HG03469 (cell line): ENCODE measurements around the gene EHMT1.
"Not testable (repeated sequence)": the region's sequence is repeated elsewhere in the genome, so short reads cannot be mapped to it uniquely, and the experiment has no call there.

Source experiments
- ATAC-seq: cut with Tn5 transposase; IDR thresholded peaks from one replicate; pipeline ENCODE4 v1.9.1; 2021; ENCODE audit warnings: mild to moderate bottlenecking, moderate library complexity, moderate number of reproducible peaks; ENCODE audit not compliant: unreplicated experiment

EHMT1 gene

GRCh38 chr9:137757139-137757538 is 138.3 kb downstream of the EHMT1 start:
- ATAC-seq = no peak

GRCh38 chr9:137757613-137758029 is 138.8 kb downstream of the EHMT1 start:
- no peak for ATAC-seq

- ATAC-seq = no peak
These were observed 139.3 kb downstream of the EHMT1 start for GRCh38 chr9:137758067-137758466.

DNA sequence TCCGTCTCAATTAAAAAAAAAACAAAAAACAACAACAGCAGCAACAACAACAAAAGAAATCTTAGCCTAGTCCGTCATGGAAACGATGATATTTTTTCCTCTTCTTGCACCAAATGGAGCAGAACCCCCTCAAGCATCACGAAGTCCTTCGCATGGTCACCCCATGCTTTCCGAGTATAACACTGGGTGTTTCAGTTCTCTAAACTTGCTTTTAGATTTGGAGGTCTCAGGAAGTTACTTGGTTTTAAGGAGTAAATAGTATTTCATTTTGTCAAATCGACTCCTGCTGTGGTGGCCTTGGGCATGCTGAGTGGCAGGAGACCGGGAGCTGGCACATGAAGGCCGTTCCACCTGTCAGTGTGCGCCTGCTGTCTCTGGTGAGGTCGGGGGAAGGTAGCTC is 140.3 kb downstream of the EHMT1 start:
- ATAC-seq = no peak

DNA sequence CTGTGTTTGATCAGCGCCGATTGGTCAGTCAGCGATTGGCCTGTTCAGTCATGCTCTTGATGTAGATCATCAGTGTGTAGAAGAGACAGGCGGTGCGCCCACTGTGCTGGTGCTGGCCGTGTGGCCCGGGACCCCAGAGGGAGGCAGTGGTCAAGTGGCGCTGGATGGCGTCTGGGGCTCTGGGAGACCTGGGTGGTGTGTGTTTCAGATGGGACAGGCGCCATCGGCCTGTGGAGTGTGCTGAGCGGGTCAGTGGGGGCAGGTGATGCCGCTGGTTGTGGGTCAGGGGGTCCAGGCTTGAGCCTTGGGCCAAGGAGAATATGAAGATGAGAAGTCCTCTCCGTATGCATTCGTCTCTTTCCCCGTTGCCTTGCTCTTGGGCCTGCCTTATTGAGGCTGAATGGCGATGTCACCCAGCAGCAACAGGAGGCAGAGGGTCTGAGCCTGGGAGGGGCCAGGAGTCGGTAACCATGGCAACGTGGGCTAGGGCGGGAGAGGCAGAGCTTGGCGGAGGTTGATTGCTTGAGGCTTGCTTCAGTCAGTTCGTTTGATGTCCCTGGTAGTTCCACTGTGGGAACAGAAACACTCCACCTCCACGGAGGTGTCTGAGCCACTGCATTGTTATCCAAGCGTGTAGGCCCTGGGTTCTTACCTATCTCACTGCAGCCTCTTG is 141.0 kb downstream of the EHMT1 start:
- ATAC-seq = no peak

DNA sequence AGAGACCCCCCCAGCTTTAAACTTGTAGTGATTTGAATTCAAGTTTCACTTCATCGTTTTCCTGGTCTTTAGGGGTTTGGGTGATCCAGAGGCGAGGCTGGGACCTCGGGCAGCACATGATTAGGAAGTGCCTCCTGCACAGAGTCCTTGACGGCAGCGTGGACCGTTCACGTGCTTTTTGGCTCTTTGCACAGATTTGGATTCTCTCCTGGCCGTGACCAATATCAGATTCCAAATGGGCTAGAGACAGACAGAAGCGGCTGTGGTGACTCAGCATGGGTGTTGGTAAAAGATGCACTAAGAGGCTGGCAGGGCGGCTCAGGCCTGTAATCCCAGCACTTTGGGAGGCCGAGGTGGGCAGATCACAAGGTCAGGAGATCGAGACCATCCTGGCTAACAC is 141.6 kb downstream of the EHMT1 start:
- no peak for ATAC-seq

DNA sequence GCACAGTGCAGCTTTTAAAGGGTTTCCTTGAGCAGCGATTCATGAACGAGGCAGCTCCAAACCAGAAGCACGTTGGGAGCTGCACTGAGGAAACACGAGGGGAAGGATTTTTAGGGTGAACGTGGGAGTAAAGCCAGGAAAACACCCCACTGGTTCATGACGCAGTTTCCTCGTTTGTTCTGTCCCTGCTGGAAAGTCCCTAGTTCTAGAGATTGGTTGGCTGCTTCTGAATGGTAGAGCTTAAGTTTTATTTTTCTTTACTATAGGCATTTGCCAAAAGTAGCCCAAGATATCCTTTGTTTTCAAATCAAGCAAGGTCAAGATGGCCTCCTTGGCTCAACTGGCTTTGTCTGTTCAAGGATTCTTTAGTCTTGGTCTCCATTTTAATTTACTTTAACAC is 142.2 kb downstream of the EHMT1 start:
- ATAC-seq = no peak

DNA sequence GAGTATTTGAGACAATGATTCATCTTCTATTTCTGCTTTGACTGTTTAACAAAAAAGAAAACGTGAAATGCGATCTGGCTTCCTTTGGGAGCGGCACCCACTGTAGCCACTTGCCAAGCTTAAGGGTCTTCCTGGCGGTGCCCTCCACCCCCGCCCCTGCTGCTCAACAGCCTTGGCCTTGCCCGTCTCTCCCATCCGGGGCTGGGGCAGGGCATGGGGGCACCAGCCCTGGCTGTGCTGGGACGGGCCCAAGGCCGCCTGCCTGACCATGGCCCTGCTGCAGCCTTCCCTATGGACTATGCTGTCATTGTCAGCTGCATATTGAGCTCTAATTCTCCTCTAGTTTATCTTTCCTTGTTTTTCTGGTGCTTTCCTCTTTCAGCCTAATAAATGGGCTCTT is 143.0 kb downstream of the EHMT1 start:
- ATAC-seq = no peak

DNA sequence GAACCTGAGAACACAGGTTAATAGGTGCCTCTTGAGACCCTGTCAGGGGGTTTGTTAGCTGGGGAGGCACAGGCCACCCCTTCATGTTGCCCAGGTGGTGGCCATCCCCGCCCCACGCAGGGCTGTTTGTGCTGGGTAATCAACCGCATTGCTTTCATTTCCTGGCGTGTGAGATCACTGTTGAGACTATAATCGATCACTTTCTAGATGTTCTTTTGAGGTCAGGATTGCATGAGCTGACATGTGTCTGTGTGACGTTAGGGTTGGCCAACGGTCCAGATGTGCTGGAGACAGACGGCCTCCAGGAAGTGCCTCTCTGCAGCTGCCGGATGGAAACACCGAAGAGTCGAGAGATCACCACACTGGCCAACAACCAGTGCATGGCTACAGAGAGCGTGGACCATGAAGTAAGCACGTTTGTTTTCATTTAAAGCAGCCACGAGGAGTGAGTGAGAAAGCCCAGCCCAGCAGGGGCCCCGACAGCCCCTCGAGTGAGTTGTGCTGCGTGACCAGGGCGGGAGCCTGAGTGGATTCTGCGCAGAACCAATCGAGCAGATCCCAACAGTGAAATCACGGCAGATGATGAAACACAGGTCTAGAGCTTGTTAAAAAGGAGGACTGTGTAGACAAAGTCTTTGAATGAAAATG is 143.7 kb downstream of the EHMT1 start:
- ATAC-seq = no peak

- ATAC-seq = no peak
These were observed 144.6 kb downstream of the EHMT1 start for GRCh38 chr9:137763271-137763955.

DNA sequence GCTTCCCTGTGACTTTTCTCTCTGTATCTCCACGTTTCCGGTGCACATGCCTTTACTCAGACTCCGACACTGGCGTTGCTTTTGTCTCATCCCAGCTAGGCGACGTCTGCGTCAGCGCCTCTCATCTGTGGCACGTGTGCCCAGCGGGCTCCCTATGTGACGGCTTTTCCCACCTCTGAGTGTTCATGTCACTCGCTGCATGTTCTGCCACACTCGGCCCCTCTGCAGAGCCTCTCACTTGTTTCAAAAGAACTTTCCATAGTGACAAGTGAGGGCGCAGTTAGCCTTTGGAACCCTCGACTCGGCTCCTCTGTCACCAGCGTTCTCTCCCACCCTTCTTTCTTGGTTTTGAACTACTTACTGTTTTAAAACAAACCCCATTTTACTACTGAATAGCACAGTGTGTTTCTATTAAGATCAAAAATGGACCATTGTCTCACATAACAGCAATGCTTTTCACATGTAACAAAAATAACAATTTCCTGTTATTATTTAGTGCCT is 145.4 kb downstream of the EHMT1 start:
- no peak for ATAC-seq

- ATAC-seq = no peak
These were observed 146.2 kb downstream of the EHMT1 start for GRCh38 chr9:137764981-137765380.

DNA sequence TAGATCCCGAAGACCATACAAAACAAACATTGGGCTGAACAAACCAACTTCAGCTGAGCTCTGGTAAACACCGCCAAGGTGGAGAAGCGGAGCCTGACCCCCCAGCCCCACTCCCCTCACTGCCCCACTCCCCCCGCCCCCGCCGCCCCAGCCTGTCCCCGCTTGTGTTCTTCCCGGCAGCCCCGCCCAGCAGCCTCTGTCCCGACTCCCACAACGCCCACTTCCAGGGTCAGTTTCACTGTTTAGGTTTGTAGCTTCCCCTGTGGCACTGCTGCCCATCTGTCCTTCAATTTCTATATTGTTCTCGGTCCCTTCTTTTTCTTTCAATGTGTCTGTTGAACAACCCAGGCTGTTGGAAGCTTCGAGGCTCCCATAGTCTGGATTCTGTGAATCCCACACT is 146.7 kb downstream of the EHMT1 start:
- no peak for ATAC-seq

GRCh38 chr9:137771580-137771979 is 152.8 kb downstream of the EHMT1 start:
- ATAC-seq = no peak

DNA sequence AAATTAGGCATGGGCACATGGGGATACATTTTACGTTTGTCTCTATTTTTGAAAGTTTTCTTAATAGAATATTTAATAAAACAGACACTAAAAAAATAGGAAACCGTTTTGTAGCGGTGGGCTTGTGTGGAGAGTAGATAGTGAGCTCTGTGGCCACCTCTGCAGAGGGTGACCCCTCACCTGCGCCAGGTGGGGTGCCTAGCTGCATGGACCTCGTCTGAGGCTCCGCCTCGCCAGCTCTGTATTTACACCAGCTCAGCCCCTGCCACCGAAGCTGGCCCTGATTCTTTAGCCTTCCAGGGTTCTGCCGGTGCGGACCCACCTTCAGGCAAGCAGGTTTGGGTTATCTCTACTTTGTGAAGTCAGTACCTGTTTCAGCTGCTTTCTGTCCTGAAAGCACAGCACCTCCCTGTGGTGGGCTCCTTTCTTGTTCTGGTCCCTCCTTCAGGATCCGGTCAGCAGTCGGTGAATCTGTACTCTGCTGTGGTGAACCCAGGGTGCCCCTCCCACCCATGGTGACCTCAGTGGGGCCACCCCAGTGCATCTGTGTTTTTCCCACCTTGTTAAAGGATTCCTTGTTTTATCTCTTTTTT is 153.6 kb downstream of the EHMT1 start:
- no peak for ATAC-seq

DNA sequence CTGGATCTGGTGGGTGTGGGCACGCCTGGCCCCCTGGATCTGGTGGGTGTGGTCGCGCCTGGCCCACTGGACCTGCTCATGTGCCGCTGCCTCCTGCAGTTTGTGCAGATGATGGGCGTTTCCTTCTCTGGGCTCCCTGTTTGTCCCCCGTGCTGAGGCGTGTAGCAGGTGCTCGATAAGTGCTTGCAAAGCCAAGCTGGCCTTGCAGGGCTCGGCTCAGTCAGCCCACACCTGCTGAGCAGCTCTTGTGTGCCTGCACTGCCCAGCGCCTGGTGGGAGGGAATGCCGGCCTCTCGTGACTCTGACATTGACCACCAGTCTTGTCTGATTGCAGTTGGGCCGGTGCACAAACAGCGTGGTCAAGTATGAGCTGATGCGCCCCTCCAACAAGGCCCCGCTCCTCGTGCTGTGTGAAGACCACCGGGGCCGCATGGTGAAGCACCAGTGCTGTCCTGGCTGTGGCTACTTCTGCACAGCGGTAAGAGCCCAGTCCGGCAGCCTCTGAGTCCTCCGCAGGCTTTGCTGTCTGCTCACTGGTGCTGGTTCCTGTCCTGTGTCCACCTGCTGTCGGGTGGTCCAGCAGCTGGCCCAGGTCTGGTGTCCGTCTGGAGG is 156.1 kb downstream of the EHMT1 start:
- no peak for ATAC-seq

- ATAC-seq = no peak
These were observed 157.6 kb downstream of the EHMT1 start for GRCh38 chr9:137776306-137776995.

DNA sequence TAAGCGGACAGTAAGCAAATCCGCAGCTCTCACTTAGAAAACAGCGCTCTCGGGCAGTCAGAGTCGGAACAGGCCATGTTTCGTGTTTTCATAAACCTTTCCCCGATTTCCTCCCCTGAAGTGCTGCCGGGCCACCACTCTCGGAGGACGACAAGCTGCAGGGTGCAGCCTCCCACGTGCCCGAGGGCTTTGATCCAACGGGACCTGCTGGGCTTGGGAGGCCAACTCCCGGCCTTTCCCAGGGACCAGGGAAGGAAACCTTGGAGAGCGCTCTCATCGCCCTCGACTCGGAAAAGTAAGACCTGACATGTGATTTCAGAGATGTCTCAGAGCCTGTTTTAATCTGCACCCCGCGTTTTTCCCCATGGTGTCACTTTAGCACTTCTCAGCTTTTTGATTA is 159.0 kb downstream of the EHMT1 start:
- no peak for ATAC-seq

DNA sequence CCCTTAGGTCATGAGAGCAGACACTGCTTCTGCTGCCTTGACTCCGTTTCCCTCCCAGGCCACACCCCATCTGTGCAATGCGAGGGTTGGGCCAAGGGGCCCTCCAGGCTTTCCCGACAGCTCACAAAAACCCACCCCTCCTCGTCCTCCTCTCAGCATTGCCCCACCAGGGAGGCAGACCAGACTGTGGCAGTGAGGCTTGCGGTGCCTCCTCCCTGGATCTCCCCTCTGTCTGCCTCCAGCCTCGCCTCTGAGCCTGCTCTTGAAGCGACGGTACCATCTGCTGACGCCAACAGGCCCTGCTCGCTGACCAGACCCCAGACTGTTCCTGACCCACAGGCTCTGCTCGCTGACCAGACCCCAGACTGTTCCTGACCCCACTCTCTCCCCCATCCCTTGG is 159.5 kb downstream of the EHMT1 start:
- no peak for ATAC-seq

- ATAC-seq = no peak
These were observed 160.1 kb downstream of the EHMT1 start for GRCh38 chr9:137778914-137779313.

DNA sequence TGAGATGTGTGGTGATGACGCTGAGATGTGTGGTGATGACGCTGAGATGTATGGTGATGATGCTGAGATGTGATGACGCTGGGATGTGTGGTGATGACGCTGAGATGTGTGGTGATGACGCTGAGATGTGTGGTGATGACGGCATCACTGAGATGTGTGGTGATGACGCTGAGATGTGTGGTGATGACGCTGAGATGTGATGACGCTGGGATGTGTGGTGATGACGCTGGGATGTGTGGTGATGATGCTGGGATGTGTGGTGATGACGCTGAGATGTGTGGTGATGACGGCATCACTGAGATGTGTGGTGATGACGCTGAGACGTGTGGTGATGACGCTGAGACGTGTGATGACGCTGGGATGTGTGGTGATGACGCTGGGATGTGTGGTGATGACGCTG is 161.2 kb downstream of the EHMT1 start:
- not testable (repeated sequence) for ATAC-seq
